ENCODE results near the gene PRKAR1B.

- TF ChIP-seq POLR2A (IDR thresholded peaks at IDR 0.05) (no peak), CTCF (IDR thresholded peaks at IDR 0.05) (no peak), POLR2AphosphoS5 (IDR thresholded peaks at IDR 0.05) (no peak), EP300 (IDR thresholded peaks at IDR 0.05) (no peak)
These were observed 16.9 kb downstream of the PRKAR1B start for GRCh38 chr7:710161-710560.
